HCT116 (cell line): ENCODE results near the gene ALDH1L1.

Experiments used
- CTCF ChIP-seq, 3 experiments: fragments of 200-600 bp in 1 of 3; sonication (generic) in 1 of 3; IDR thresholded peaks in 2 of 3; conservative IDR thresholded peaks in 1 of 3; 2 replicates each; pipeline ENCODE4 v1.5.1; 2012 to 2017; ENCODE audit warnings: low read depth in 2 of 3, low read length in 2 of 3, antibody characterized with exemption in 1 of 3, borderline replicate concordance in 1 of 3, control low read depth in 1 of 3, mild to moderate bottlenecking in 1 of 3, mixed read lengths in 1 of 3, mixed run types in 1 of 3, moderate library complexity in 1 of 3; ENCODE audit not compliant: insufficient read depth in 1 of 3
- EGR1 ChIP-seq: IDR thresholded peaks from 2 replicates; pipeline ENCODE4 v1.6.1; 2012; ENCODE audit warnings: low read depth
- EZH2 ChIP-seq: fragments of 200-600 bp; sonication (generic); IDR thresholded peaks from 2 replicates; pipeline ENCODE4 v1.6.1; 2017; ENCODE audit warnings: antibody characterized with exemption, mixed run types
- POLR2A ChIP-seq: IDR thresholded peaks from 2 replicates; pipeline ENCODE4 v1.7.0; 2011; ENCODE audit warnings: borderline replicate concordance; ENCODE audit not compliant: insufficient read depth, insufficient read length; ENCODE audit errors: extremely low read depth
- POLR2AphosphoS5 ChIP-seq: IDR thresholded peaks from 2 replicates; pipeline ENCODE4 v1.6.1; 2011; ENCODE audit warnings: mild to moderate bottlenecking, low read depth, low read length, moderate library complexity
- REST ChIP-seq: IDR thresholded peaks from 2 replicates; pipeline ENCODE4 v1.6.1; 2012; ENCODE audit warnings: low read depth
- TCF7L2 ChIP-seq: IDR thresholded peaks from 2 replicates; pipeline ENCODE4 v1.7.0; 2011; ENCODE audit warnings: borderline replicate concordance, inconsistent platforms; ENCODE audit not compliant: insufficient read depth, insufficient read length; ENCODE audit errors: extremely low read depth
- ZBTB33 ChIP-seq: IDR thresholded peaks from 2 replicates; pipeline ENCODE4 v1.6.1; 2011; ENCODE audit warnings: mild to moderate bottlenecking, low read length, moderate library complexity; ENCODE audit not compliant: insufficient replicate concordance; ENCODE audit errors: extremely low read depth
- ZFX ChIP-seq: fragments of 450-650 bp; IDR thresholded peaks from 2 replicates; pipeline ENCODE4 v1.6.1; 2017
- ZNF274 ChIP-seq: fragments of 200-500 bp; sonication (Bioruptor generic); IDR thresholded peaks from 2 replicates; pipeline ENCODE4 v1.6.1; 2014; ENCODE audit warnings: mild to moderate bottlenecking, low read depth, low read length, inconsistent platforms

- TF ChIP-seq ZBTB33, result no peak
- TF ChIP-seq TCF7L2, result no peak
- TF ChIP-seq POLR2A, result no peak
- no peak for TF ChIP-seq CTCF (IDR thresholded peaks at IDR 0.05 in 2 of 3, conservative IDR thresholded peaks at IDR 0.05 in 1 of 3; ENCODE audit: borderline replicate concordance in 1 of 3, insufficient read depth in 1 of 3, low read depth in 2 of 3, low read length in 2 of 3)
- TF ChIP-seq REST, result no peak
- TF ChIP-seq EZH2, result no peak
- TF ChIP-seq EGR1, result no peak
- no peak for TF ChIP-seq ZFX
- no peak for TF ChIP-seq ZNF274
- no peak for TF ChIP-seq POLR2AphosphoS5
Observed at GRCh38 chr3:126118591-126118990, 61.8 kb downstream of the ALDH1L1 start.
